Astrocyte of the cerebellum (primary cell): ENCODE results near the gene SCN4A.
A peak's percentile ranks its signal among the peaks of the same experiment; 100 is the strongest.
"Not testable (repeated sequence)": the region's sequence is repeated elsewhere in the genome, so short reads cannot be mapped to it uniquely, and the experiment has no call there.

Experiments used
- DNase-seq: peaks from one replicate; pipeline ENCODE4 v3.0.0-alpha.2; 2011; ENCODE audit warnings: low read depth
- H3K4me3 ChIP-seq: 2 replicates; pipeline ENCODE4 v1.5.1; 2011; ENCODE audit warnings: mild to moderate bottlenecking, low read depth, low read length, moderate library complexity
- CTCF ChIP-seq: IDR thresholded peaks from 2 replicates; pipeline ENCODE4 v1.5.1; 2012; ENCODE audit warnings: low read length, low read depth, moderate library complexity, mild to moderate bottlenecking; ENCODE audit errors: missing control alignments
- in situ Hi-C: cut with HindIII; loops from 2 replicates; pipeline ENCODE4 v1.10.0; 2017; ENCODE audit warnings: low sequenced_read_pairs

The SCN4A gene

GRCh38 chr17:63972796-63973195 lies at the start of gene SCN4A:
TSS of gene SCN4A (minus strand) at chr17:63972918. CDS start at chr17:63972841, 77 bp downstream.
- no peak for DNase-seq
- H3K4me3 ChIP-seq = no peak within 1 kb of the TSS
- in situ Hi-C loops = no loop called here
- no peak for TF ChIP-seq CTCF

GRCh38 chr17:64020056-64020766 lies 47.5 kb upstream of the SCN4A start, which contains the start of gene ICAM2:
TSS of gene ICAM2 (minus strand) at chr17:64020633. CDS start at chr17:64006691, 13,942 bp downstream.
- in situ Hi-C loops = loop anchor here (10.0 kb wide), 1 partner anchor 255 kb away; no protein-coding TSS in a partner anchor
- TF ChIP-seq CTCF = no peak
- no peak for DNase-seq

GRCh38 chr17:64019551-64019961 lies 46.8 kb upstream of the SCN4A start:
- in situ Hi-C loops = loop anchor here (5.0 kb wide), 1 partner anchor 77 kb away; no protein-coding TSS in a partner anchor
- DNase-seq, H3K4me3 ChIP-seq: not testable (repeated sequence)

More at GRCh38 chr17:64020056-64020766, 47.5 kb upstream of the SCN4A start, which contains the start of gene ICAM2:
- no peak within 1 kb of the TSS for H3K4me3 ChIP-seq

- in situ Hi-C loops = loop anchor here (5.0 kb wide), 1 partner anchor 75 kb away; no protein-coding TSS in a partner anchor
- TF ChIP-seq CTCF = peak; percentile 11
- no peak overlapping the region for H3K4me3 ChIP-seq
- no peak for DNase-seq
These were observed 44.8 kb upstream of the SCN4A start for GRCh38 chr17:64017381-64017980.

GRCh38 chr17:64016974-64017373 lies 44.3 kb upstream of the SCN4A start:
- H3K4me3 ChIP-seq = no peak overlapping the region
- no peak for DNase-seq
- TF ChIP-seq CTCF = no peak
- in situ Hi-C loops = loop anchor here (5.0 kb wide), 1 partner anchor 75 kb away; no protein-coding TSS in a partner anchor

- in situ Hi-C loops = loop anchor here (5.0 kb wide), 1 partner anchor 74 kb away; no protein-coding TSS in a partner anchor
- TF ChIP-seq CTCF = peak; percentile 16
- DNase-seq = no peak
- H3K4me3 ChIP-seq = no peak overlapping the region
These were observed 43.6 kb upstream of the SCN4A start for GRCh38 chr17:64016231-64016784.
